Adipocyte (in vitro differentiated cells): ENCODE measurements around the gene TMED6.

Source experiments
- DNase-seq: peaks from one replicate; pipeline ENCODE4 v3.0.0-alpha.2; 2015; ENCODE audit warnings: low read depth
- H3K27me3 ChIP-seq: replicated peaks from 2 replicates; pipeline ENCODE4 v1.7.0; 2013; ENCODE audit warnings: mild to moderate bottlenecking, low read length, moderate library complexity; ENCODE audit not compliant: control insufficient read depth, insufficient read depth
- H3K36me3 ChIP-seq: 2 replicates; pipeline ENCODE4 v1.7.0; 2013; ENCODE audit warnings: low read length, mild to moderate bottlenecking, moderate library complexity; ENCODE audit not compliant: control insufficient read depth, insufficient read depth, severe bottlenecking
- H3K4me1 ChIP-seq: 2 replicates; pipeline ENCODE4 v1.7.0; 2013; ENCODE audit warnings: mild to moderate bottlenecking, low read length, moderate library complexity; ENCODE audit not compliant: control insufficient read depth, insufficient read depth
- H3K4me3 ChIP-seq: 2 replicates; pipeline ENCODE4 v1.7.0; 2013; ENCODE audit warnings: mild to moderate bottlenecking, low read length, moderate library complexity
- H3K9ac ChIP-seq: 2 replicates; pipeline ENCODE4 v1.7.0; 2013; ENCODE audit warnings: mild to moderate bottlenecking, low read length, moderate library complexity
- H3K9me3 ChIP-seq: 2 replicates; pipeline ENCODE4 v1.7.0; 2013; ENCODE audit warnings: mild to moderate bottlenecking, low read length, moderate library complexity; ENCODE audit not compliant: control insufficient read depth

The TMED6 gene

GRCh38 chr16:69294051-69294450 lies 57.5 kb downstream of the TMED6 start:
- no peak for DNase-seq
- peaks cover 3% of the 10 kb centered on the region for H3K4me1 ChIP-seq
- peaks cover 8% of the 10 kb centered on the region for H3K36me3 ChIP-seq
- no peak overlapping the region for H3K9ac ChIP-seq
- no peak overlapping the region for H3K4me3 ChIP-seq
- H3K9me3 ChIP-seq, result no peaks in the 10 kb centered on the region
- H3K27me3 ChIP-seq, result no peaks in the 10 kb centered on the region

DNA sequence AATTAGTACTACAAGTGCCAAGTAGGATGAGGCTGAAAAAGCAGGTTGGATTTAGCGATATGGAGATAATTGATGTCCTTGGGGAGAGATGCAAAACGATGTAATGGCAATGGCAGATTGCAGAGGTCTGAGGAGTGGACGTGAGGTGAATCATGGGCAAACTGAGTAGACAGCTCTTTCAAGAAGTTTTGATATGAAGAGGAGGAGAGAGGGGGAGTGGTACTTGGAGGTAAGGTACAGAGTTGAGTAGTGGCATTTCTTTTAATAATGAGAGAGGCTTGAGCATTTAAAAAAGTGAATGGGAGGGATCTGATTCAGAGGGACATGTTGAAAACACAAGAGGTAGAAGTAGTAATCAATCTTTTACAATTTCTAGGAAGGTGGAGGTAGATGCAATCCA lies 58.2 kb downstream of the TMED6 start:
- Histone ChIP-seq H3K9me3 (no peaks in the 10 kb centered on the region), H3K36me3 (peaks cover 8% of the 10 kb centered on the region), H3K4me1 (no peaks in the 10 kb centered on the region), H3K9ac (no peak overlapping the region), H3K27me3 (no peaks in the 10 kb centered on the region), H3K4me3 (no peak overlapping the region)
- DNase-seq, result no peak
